ENCODE measurements around the gene CLIC4.

- TF ChIP-seq CTCF (IDR thresholded peaks at IDR 0.05; ENCODE audit: insufficient read depth, low read depth, low read length): no peak
- TF ChIP-seq EZH2 (IDR thresholded peaks at IDR 0.05; ENCODE audit: insufficient read depth, low read length): no peak
These were observed 615 bp downstream of the CLIC4 start for GRCh38 chr1:24745711-24746413.

Data from astrocyte (in vitro differentiated cells and primary cell).